SK-N-MC (cell line): ENCODE measurements around the gene CAPN11.

Source experiments
- EZH2 ChIP-seq: fragments of 200-600 bp; sonication (generic); IDR thresholded peaks from one replicate; pipeline ENCODE4 v1.6.1; 2017; ENCODE audit warnings: antibody characterized with exemption
- POLR2AphosphoS5 ChIP-seq: IDR thresholded peaks from 2 replicates; pipeline ENCODE4 v1.6.1; 2012; ENCODE audit warnings: mild to moderate bottlenecking, low read depth, low read length, borderline replicate concordance

DNA sequence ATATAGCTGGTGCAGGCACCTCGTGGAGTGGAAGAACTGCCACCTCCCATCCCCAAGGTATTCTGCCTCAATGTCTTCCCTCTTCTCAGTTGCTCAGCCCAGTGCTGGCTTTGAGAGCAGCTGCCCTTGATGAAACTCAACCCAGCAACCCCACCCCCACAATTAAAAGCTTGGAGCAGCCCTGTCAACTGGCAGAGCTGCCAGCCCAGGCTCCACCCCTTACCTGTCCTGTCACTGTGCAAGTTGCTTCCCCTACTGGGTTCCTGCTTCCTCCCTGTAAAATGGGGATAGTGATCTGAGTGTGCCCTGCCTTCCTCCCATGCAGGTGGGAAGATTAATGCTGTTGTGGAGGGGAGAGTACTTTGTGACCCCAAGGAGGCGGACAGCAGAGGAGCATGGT is 26.7 kb upstream of the CAPN11 start:
- TF ChIP-seq POLR2AphosphoS5 (no peak), EZH2 (no peak)
